NCI-H526 treated with DMSO at 0.1 percent for 48 hours (cell line): Measurements from ENCODE around the gene MSI2.

Experiments
- DNase-seq: peaks from one replicate; lab custom pipeline; 2025; lab: John Stamatoyannopoulos, UW

Gene MSI2

DNA sequence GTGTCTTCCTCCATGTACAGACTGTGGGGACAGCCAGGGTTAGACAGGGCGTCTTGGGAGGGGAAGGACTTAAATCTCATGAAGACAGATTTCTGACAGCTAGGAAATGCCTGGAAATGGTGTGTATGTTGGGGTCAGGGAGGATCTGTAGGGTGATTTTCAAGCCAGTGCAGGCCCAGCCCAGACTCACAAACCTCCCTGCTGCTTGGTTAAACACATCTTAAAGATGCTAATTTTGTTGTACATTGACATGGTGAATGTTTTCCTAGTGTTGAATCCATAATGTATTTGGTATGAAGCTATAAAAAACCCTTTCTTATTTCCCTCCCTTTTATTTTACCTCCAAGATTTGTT is 250.4 kb downstream of the MSI2 start:
- no peak for DNase-seq

GRCh38 chr17:57507828-57508227 is 251.5 kb downstream of the MSI2 start:
- no peak for DNase-seq

GRCh38 chr17:57508671-57509070 is 252.3 kb downstream of the MSI2 start:
- no peak for DNase-seq

DNA sequence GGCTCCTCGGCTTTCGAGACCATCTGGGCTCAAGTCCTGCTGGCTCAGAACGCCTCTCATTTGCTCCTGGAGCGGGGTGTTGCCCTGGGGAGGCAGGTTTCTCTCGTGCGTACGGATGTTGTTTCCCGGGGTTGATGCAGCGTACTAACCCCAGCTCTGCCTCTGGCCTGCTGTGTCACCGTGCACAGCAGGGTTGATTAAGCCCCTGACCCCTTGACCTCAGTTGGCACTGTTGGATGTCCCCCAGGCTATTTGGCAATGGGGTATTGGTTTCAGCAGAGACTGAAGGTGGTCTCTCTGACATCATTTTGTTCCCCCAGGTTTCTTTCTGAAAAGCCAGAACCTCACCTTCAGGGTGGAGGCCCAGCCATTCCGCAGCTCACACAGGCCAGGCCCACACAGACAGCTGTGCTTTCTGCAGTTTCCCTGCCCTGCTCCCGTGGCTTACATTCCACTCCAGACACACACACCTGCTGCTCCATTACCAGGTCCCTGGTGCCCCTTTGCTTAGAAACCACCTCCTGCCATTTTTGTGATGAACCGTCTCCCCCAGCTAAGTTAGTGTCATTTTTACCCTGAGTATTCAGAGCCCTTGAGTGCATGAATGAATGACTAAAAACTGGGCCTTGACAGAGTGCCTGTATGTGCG is 255.3 kb downstream of the MSI2 start:
- DNase-seq: no peak

GRCh38 chr17:57512258-57512657 is 255.9 kb downstream of the MSI2 start:
- DNase-seq: no peak

- no peak for DNase-seq
These were observed 256.4 kb downstream of the MSI2 start for GRCh38 chr17:57512691-57513090.

DNA sequence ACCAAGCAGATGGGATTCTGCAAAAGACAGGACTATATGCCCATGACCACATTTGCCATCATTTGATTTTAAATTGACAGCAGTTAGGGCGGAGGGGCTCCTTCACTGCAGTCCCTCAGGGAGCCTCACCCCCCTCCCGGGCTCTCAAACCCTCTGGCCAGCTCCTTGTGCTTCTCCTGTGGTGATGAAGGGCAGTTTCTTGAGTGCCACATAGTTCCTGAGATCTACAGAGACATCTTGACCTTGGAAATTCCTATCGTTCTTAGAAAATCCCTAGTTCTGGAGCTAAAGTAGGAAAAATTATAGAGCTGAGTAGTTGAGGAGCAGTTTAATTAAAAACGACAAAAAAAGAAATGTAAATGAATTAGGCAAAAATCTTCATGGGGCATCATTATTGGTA is 257.2 kb downstream of the MSI2 start:
- no peak for DNase-seq

- DNase-seq: no peak
These were observed 258.3 kb downstream of the MSI2 start for GRCh38 chr17:57514614-57515013.

DNA sequence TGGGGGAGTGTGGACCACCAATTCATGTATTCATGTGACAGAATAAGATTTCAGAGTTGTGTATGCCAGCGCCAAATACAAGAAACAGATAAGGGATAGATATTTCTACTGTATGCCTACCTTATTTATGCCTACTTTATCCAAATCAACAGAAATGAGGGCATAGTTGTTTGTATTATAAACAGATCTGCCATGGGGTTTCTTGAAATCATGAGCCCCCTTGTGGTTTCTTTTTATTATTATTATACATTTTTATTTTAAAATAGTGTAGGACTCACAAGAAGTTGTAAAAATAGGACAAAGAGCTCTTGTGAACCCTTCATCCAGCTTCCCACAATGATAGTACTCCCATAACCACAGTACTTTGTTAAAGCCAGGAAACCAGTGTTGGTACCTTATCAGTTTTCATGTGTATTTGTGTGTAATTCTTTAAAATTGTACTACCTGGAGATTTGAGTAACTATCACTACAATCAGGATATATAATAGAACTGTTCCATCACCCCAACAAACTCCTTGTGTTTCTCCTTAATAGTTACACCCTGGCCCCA is 259.4 kb downstream of the MSI2 start:
- no peak for DNase-seq

GRCh38 chr17:57516290-57517230 is 260.2 kb downstream of the MSI2 start:
- DNase-seq: no peak

- no peak for DNase-seq
These were observed 260.9 kb downstream of the MSI2 start for GRCh38 chr17:57517273-57517631.

- DNase-seq: no peak
These were observed 261.5 kb downstream of the MSI2 start for GRCh38 chr17:57517632-57518456.

DNA sequence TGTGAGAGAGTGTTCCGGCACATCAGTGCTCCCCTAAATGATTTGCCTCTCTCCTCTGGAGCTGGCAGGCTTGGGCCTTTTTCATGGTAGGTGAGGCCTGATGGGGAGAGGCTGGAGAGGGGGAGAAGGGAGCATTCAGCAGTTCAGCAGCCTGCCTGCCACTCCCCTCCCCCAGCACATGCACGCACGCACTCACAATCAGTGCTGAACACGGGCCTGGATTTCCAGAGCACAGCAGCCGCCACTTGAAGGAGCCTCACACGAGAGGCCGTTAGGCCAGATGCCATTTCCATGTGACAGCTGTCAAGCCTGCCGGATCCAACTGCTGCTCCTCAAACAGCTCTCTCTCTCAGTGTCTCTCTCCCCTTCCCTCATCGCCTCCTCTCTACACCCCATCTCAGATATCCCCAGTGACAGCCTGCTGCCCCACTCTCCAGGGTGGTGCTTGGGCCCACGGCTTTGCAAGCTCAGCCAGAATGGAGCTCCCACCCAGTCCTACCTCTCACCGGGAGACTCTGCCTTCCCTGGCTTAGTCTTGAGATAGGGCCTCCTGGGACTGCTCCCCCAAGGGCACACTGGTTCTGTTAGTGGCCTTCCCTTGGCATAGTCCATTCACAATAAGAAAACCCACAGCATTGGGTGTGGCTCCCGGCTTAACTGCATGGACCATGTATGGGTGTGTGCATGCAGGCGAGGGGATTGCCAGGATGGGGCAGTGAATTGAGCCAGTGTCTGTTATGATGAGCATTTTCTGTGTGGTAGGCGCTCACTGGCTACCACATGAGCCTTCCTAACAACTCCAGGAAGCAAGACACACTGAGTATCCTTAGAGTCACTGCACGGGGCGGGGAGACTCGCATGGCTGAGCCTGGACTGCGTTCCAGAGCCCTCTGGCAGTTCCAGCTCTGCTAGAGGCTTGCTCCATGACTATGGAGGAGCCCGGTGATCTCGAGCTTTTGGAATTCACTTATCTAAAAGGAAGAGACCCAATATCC is 262.6 kb downstream of the MSI2 start:
- no peak for DNase-seq

DNA sequence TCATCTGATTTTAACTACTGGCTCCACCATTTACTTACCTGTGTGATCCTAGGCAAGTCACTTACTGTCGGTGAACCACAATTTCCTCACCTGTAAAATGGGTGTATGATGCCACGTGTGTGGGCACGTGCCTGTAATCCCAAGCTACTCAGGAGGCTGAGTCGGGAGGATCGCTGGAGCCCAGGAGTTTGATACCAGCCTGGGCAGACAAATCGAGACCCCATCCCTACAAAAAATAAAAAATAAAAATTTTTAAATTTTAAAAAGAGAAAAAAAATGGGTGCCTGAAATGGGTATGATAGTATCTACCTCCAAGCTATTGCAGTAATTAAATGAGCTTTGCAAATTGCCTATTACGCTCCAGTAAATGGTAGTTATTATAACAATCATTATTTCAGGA is 263.5 kb downstream of the MSI2 start:
- no peak for DNase-seq

- peak; percentile 16 for DNase-seq
These were observed 265.3 kb downstream of the MSI2 start for GRCh38 chr17:57521606-57522005.

DNA sequence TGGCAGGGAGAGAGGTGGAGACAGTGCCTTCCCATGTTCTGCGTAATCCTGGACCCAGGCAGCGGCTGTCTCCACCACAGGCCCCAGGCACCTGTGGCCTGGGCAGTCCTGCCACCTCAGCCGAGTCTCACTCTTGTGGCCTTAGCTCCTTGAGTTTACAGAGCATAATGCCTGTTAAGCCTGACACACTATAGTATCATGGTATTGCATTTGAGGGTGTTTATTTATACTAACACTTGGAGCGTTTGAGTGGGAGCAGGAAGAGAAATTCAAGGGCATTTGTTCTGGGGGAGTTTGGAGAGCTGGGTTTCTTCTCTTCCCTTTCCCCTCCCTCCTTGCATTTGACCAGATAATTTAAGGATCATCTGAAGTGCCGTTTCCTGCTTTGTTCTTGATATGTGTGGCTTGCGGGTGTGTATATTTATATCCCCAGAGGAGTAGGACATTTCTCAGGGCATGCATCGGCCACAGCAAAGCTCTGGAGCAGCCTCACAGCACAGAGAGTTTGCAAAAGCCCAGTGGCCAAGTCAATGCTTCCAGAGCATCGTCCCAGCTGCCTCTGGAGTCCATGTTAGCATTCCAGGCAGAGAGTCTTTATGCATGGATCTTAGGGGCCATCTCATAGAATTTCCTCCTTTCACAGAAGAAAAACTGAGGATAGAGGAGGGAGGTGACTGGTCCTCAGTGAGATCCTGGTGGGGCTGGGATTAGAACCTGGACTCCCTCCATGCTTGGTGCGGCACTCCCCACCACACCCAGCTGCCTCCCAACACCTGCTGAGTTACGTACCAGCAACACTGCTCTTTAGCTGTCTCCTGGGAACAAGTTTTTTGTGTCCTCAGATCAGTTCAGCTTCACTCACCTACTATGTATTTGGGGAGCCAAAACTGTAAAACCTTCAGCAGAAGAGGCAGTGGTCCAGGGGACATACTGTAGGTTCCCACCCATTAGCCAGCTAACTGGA is 266.0 kb downstream of the MSI2 start:
- DNase-seq: no peak

- peak; percentile 70 for DNase-seq
These were observed 267.8 kb downstream of the MSI2 start for GRCh38 chr17:57523926-57524632.

GRCh38 chr17:57524839-57525568 is 268.7 kb downstream of the MSI2 start:
- DNase-seq: peak; percentile 90
